Esophagus squamous epithelium (tissue), 4 donors: ENCODE measurements around the gene STS.

Experiments used
- CTCF ChIP-seq, 6 experiments: fragments of 450-650 bp in 4 of 6; fragments of 200-600 bp in 2 of 6; sonication (generic) in 2 of 6; IDR thresholded peaks; one replicate each; pipeline ENCODE4 v1.5.1; 2016 to 2019; ENCODE audit warnings: antibody characterized with exemption in 6 of 6, mild to moderate bottlenecking in 4 of 6, moderate library complexity in 4 of 6
- POLR2A ChIP-seq, 4 donors: fragments of 450-650 bp; IDR thresholded peaks; one replicate each; pipeline ENCODE4 v1.6.1; 2017; ENCODE audit warnings: antibody characterized with exemption in 4 of 4, mild to moderate bottlenecking in 4 of 4, moderate library complexity in 3 of 4

GRCh38 chrX:7147978-7148854, 704 bp downstream of the STS start, which contains the start of gene PUDP:
- peak in 4 of 6 experiments; percentile 15 to 47 (median 18) for TF ChIP-seq CTCF (IDR thresholded peaks at IDR 0.05)
- peak in 1 of 4 donors; percentile 55 for TF ChIP-seq POLR2A (IDR thresholded peaks at IDR 0.05)
